ENCODE measurements around the gene SPOCK1.
A peak's percentile ranks its signal among the peaks of the same experiment; 100 is the strongest.

SPOCK1 gene

GRCh38 chr5:137521246-137521645 is 22.1 kb upstream of the SPOCK1 start:
- Histone ChIP-seq H3K36me3 (ENCODE audit: low read depth) (no peaks in the 10 kb centered on the region), H3K4me3 (ENCODE audit: severe bottlenecking) (no peak overlapping the region), H3K4me1 (ENCODE audit: insufficient read depth, poor library complexity, severe bottlenecking) (no peaks in the 10 kb centered on the region), H3K27ac (ENCODE audit: poor library complexity, severe bottlenecking) (no peak overlapping the region), H3K9me3 (ENCODE audit: severe bottlenecking) (no peaks in the 10 kb centered on the region), H3K27me3 (ENCODE audit: insufficient read depth, poor library complexity, severe bottlenecking) (peaks cover 17% of the 10 kb centered on the region)
- DNase-seq (ENCODE audit: low spot score) (no peak), ATAC-seq (ENCODE audit: low read depth) (no peak)
- TF ChIP-seq, protein P1, sequence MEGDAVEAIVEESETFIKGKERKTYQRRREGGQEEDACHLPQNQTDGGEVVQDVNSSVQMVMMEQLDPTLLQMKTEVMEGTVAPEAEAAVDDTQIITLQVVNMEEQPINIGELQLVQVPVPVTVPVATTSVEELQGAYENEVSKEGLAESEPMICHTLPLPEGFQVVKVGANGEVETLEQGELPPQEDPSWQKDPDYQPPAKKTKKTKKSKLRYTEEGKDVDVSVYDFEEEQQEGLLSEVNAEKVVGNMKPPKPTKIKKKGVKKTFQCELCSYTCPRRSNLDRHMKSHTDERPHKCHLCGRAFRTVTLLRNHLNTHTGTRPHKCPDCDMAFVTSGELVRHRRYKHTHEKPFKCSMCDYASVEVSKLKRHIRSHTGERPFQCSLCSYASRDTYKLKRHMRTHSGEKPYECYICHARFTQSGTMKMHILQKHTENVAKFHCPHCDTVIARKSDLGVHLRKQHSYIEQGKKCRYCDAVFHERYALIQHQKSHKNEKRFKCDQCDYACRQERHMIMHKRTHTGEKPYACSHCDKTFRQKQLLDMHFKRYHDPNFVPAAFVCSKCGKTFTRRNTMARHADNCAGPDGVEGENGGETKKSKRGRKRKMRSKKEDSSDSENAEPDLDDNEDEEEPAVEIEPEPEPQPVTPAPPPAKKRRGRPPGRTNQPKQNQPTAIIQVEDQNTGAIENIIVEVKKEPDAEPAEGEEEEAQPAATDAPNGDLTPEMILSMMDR (IDR thresholded peaks at IDR 0.05; ENCODE audit: poor library complexity, severe bottlenecking), result no peak

DNA sequence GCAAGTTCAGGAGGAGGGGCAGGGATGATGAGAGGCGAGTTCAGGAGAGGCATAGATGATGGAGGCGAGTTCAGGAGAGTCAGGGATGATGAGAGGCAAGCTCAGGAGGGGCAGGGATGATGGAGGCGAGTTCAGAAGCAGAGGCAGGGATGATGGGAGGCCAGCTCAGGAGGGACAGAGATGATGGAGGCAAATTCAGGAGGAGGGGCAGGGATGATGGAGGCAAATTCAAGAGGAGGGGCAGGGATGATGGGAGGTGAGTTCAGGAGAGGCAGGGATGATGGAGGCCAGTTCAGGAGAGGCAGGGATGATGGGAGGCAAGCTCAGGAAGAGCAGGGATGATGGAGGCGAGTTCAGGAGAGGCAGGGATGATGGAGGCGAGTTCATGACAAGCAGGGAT is 17.8 kb upstream of the SPOCK1 start:
- Histone ChIP-seq H3K4me3 (ENCODE audit: severe bottlenecking) (no peak overlapping the region), H3K36me3 (ENCODE audit: low read depth) (no peaks in the 10 kb centered on the region), H3K27ac (ENCODE audit: poor library complexity, severe bottlenecking) (no peak overlapping the region), H3K4me1 (ENCODE audit: insufficient read depth, poor library complexity, severe bottlenecking) (peaks cover 6% of the 10 kb centered on the region), H3K9me3 (ENCODE audit: severe bottlenecking) (no peaks in the 10 kb centered on the region), H3K27me3 (ENCODE audit: insufficient read depth, poor library complexity, severe bottlenecking) (no peaks in the 10 kb centered on the region)
- ATAC-seq (ENCODE audit: low read depth), result no peak
- TF ChIP-seq, protein P1 (IDR thresholded peaks at IDR 0.05; ENCODE audit: poor library complexity, severe bottlenecking), result no peak
- no peak for DNase-seq (ENCODE audit: low spot score)

DNA sequence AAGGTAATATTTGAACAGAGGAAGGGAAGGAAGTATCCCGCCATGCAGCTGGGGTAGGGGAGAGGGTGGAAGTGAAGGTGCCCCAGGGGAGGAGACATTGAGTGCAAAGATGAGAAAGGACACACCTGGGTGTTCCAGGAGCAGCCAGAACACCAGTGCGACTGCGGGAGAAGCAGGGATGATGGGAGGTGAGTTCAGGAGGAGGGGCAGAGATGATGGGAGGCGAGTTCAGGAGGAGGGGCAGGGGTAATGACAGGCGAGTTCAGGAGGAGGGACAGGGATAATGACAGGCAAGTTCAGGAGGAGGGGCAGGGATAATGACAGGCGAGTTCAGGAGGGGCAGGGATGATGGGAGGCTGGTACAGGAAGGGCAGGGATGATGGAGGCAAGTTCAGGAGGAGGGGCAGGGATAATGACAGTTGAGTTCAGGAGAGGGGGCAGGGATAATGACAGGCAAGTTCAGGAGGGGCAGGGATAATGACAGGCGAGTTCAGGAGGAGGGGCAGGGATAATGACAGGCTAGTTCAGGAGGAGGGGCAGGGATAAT is 17.2 kb upstream of the SPOCK1 start:
- TF ChIP-seq, protein P1 (IDR thresholded peaks at IDR 0.05; ENCODE audit: poor library complexity, severe bottlenecking), result no peak

GRCh38 chr5:137515238-137515637 is 16.1 kb upstream of the SPOCK1 start:
- ATAC-seq (ENCODE audit: low read depth) (no peak), DNase-seq (ENCODE audit: low spot score) (no peak)
- TF ChIP-seq, protein P1 (IDR thresholded peaks at IDR 0.05; ENCODE audit: poor library complexity, severe bottlenecking), result no peak
- Histone ChIP-seq H3K27me3 (ENCODE audit: insufficient read depth, poor library complexity, severe bottlenecking) (no peaks in the 10 kb centered on the region), H3K27ac (ENCODE audit: poor library complexity, severe bottlenecking) (no peak overlapping the region), H3K4me1 (ENCODE audit: insufficient read depth, poor library complexity, severe bottlenecking) (peaks cover 6% of the 10 kb centered on the region), H3K9me3 (ENCODE audit: severe bottlenecking) (no peaks in the 10 kb centered on the region), H3K36me3 (ENCODE audit: low read depth) (no peaks in the 10 kb centered on the region), H3K4me3 (ENCODE audit: severe bottlenecking) (no peak overlapping the region)

More for the DNA sequence above, 17.2 kb upstream of the SPOCK1 start:
- Histone ChIP-seq H3K36me3 (ENCODE audit: low read depth) (no peaks in the 10 kb centered on the region), H3K27me3 (ENCODE audit: insufficient read depth, poor library complexity, severe bottlenecking) (no peaks in the 10 kb centered on the region), H3K27ac (ENCODE audit: poor library complexity, severe bottlenecking) (no peak overlapping the region), H3K4me3 (ENCODE audit: severe bottlenecking) (no peak overlapping the region), H3K4me1 (ENCODE audit: insufficient read depth, poor library complexity, severe bottlenecking) (peaks cover 6% of the 10 kb centered on the region), H3K9me3 (ENCODE audit: severe bottlenecking) (no peaks in the 10 kb centered on the region)
- ATAC-seq (ENCODE audit: low read depth) (peak; percentile 23; the same call in 1 of the 3 replicates), DNase-seq (ENCODE audit: low spot score) (no peak)

GRCh38 chr5:137510671-137511070 is 11.5 kb upstream of the SPOCK1 start:
- TF ChIP-seq, protein P1 (IDR thresholded peaks at IDR 0.05; ENCODE audit: poor library complexity, severe bottlenecking), result no peak

More at GRCh38 chr5:137510671-137511070, 11.5 kb upstream of the SPOCK1 start:
- DNase-seq (ENCODE audit: low spot score) (no peak), ATAC-seq (ENCODE audit: low read depth) (no peak)
- H3K27me3 ChIP-seq (ENCODE audit: insufficient read depth, poor library complexity, severe bottlenecking), result no peaks in the 10 kb centered on the region
- no peaks in the 10 kb centered on the region for H3K36me3 ChIP-seq (ENCODE audit: low read depth)
- H3K4me3 ChIP-seq (ENCODE audit: severe bottlenecking), result no peak overlapping the region
- H3K9me3 ChIP-seq (ENCODE audit: severe bottlenecking), result no peaks in the 10 kb centered on the region
- no peak overlapping the region for H3K27ac ChIP-seq (ENCODE audit: poor library complexity, severe bottlenecking)
- H3K4me1 ChIP-seq (ENCODE audit: insufficient read depth, poor library complexity, severe bottlenecking), result peaks cover 1% of the 10 kb centered on the region
